GM13977 (cell line): ENCODE results near the gene POLE3.

Experiments
- DNase-seq: peaks from one replicate; pipeline ENCODE4 v3.0.0; 2012; ENCODE audit warnings: low spot score
- in situ Hi-C: fragments of 300-500 bp; cut with MboI; formaldehyde crosslinking; loops from one replicate; pipeline ENCODE4 v1.12.0; 2022; ENCODE audit warnings: low sequenced_read_pairs, low pct_unique_long_range_greater_than_20kb, mixed read lengths, inconsistent platforms; ENCODE audit not compliant: unreplicated experiment
- TF ChIP-seq, protein P1 (sequence below): IDR thresholded peaks from 2 replicates; pipeline ENCODE4 v1.5.1; 2012; ENCODE audit warnings: mild to moderate bottlenecking, control low read depth; ENCODE audit not compliant: insufficient read depth; ENCODE audit errors: extremely low read depth, missing control alignments

Gene POLE3, protein sequence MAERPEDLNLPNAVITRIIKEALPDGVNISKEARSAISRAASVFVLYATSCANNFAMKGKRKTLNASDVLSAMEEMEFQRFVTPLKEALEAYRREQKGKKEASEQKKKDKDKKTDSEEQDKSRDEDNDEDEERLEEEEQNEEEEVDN

DNA sequence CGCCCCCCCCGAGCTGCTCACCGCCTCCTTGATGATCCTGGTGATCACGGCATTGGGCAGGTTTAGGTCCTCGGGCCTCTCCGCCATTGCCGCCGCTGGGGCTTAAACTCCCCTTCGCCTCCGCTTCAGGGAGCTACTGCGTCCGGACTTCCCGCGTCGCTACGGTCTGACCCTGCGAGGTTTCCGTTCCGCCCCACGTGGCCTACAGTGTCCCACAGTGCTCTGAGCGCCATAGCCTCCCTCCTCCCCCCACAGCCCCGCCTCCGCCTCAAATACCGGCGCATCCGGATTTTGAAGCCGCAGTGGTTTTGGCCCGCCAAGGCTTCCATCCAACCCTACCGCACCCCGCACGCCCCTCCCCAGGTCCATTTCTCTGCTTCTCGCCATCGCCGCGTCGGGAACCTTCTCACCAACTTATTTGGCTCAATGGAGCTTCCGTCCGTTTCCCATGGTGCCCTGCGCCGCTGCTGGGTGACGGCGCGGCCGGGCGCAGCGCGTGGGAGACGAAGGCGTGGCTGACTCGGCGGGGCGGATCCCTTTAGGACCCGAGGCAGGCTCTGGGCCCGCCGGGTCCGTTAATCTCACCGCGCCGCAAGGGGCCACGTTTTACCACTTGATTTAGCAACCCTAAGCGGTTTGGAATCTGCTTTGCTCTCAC, at the start of gene POLE3, which contains the start of gene C9orf43:
POLE3 (minus strand) TSS at position 469 of the 658 bp plus-strand sequence; CDS start at position 87, 382 bp downstream.
C9orf43 (plus strand) TSS at position 541 of the 658 bp plus-strand sequence. CDS start 2,747 bp downstream, outside the sequence.
- in situ Hi-C loops: no loop called here
- TF ChIP-seq, protein P1, sequence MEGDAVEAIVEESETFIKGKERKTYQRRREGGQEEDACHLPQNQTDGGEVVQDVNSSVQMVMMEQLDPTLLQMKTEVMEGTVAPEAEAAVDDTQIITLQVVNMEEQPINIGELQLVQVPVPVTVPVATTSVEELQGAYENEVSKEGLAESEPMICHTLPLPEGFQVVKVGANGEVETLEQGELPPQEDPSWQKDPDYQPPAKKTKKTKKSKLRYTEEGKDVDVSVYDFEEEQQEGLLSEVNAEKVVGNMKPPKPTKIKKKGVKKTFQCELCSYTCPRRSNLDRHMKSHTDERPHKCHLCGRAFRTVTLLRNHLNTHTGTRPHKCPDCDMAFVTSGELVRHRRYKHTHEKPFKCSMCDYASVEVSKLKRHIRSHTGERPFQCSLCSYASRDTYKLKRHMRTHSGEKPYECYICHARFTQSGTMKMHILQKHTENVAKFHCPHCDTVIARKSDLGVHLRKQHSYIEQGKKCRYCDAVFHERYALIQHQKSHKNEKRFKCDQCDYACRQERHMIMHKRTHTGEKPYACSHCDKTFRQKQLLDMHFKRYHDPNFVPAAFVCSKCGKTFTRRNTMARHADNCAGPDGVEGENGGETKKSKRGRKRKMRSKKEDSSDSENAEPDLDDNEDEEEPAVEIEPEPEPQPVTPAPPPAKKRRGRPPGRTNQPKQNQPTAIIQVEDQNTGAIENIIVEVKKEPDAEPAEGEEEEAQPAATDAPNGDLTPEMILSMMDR: peak; percentile 25
- peak; percentile 92 for DNase-seq

DNA sequence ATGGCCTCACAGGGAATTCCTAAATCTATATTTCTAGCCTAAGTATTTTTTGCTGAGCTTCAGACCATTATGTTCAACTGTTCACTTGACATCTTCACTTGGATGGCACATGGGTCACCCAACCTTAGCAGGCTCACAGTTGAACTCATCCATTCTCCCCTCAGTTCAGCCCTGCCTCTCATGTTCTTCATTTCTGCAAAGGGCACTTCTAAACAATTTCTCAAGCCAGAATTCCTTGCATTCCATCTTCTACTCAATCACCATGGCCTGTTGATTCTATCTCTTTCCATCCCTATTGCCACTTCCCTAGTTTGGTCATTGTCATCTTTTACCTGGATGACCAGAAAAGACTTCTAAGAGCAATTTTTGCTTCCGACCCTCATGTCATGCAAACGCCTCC, 45.8 kb upstream of the POLE3 start:
- in situ Hi-C loops: loop anchor here (10.0 to 25.0 kb wide), 2 partner anchors 139 to 206 kb away; no protein-coding TSS in a partner anchor
- TF ChIP-seq, protein P1: no peak
- DNase-seq: no peak

DNA sequence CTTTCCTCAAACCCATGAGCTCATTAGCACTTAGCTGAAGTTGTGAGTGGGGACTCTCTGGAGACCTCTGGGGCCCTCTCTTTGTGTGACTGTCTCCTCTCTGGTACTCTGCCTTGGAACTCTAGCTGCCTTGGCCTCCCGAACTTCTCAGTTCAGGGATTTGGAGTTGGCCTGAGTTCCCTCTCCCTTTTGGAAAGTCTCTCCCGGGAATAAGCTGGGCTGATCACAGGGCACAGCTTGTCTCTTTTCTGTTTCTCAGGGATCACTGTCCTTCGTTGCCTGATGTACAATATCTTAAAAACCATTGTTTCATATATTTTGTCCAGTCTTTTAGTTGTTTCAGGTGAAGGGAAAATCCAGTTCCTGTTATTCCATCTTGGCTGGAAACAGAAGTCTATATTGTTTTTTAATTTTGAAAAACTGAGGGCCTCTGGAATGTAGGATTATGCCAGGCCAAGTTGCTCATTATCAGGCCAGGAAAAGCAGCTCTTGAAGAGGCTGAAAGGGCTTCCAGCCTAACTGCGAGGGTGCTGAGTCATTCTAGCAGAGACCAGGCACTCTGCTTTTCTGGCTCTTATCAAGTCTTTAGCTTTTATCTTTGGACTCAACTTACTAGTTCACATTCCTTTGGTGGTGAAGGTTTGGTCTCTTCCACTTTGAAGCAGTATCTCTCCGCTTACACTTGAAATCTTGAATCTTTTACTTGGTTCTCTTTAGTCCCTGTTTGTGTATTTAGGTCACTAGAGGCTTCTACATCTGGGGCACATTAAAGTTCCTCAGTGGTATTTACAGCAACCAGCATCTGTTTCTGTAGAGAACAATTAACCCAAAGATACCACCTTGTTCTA, 44.7 kb upstream of the POLE3 start:
- in situ Hi-C loops: loop anchor here (10.0 to 25.0 kb wide), 2 partner anchors 140 to 207 kb away; no protein-coding TSS in a partner anchor

DNA sequence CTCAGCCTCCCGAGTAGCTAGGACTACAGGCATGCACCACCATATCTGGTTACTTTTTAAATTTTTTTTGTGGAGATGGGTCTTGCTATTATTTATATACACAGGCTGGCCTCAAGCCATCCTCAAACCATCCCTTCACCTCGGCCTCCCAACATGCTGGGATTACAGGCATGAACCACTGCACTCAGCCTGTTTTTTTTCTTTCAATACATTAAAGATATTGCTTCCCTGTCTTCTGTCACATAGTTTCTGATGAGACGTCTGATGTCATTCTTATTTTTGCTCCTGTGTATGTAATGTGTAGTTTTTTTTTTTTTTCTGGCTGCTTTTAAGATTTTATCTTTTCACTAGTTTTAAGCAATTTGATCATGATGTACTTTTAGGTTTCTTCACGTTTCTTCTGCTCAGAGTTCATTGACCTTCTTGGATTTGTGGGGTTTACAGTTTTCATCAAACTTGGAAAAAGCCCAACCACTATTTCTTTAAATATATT, 41.7 kb upstream of the POLE3 start:
- in situ Hi-C loops: loop anchor here (10.0 to 25.0 kb wide), 2 partner anchors 143 to 210 kb away; no protein-coding TSS in a partner anchor
- TF ChIP-seq, protein P1: no peak
- DNase-seq: no peak

More for the DNA sequence above, 44.7 kb upstream of the POLE3 start:
- no peak for DNase-seq
- TF ChIP-seq, protein P1: no peak

DNA sequence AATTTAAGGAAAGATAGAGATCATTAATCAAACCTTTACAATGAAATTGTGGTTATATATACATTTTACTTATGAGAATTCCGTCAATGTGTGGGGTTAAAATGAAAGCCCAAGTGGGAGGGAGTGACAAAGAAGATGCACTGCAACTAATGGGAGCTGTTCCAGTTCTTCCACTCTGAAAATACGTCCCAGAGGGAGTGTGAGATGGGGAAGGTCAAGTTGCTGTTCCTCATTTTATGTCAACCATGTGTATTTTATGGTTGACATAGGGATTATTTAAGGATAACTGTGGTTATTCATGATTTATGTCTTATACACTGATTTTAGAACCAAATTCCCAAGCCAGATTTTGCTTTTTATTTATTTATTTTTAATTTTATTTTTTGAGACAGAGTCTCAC, 38.9 kb upstream of the POLE3 start:
- in situ Hi-C loops: no loop called here
- no peak for DNase-seq
- TF ChIP-seq, protein P1: no peak

DNA sequence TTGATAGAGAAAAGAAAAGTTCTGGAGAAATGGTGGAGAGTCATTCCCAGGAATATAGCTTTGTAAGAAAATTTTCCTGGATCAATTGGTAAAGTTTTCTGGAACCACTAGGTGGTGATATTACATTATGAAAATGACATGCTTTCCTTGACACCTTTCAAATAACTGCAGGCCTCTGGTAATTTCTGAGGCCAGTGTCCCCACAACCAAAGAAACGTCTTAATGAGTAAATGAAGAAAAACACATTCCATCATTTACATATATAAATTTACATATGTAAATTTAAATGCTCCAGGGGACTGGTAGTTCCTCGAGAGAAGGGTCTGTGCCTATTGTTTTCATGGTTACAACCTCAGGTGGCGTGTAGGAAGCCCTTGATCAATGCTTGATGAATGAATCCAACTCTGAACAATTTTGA, 35.9 kb upstream of the POLE3 start:
- in situ Hi-C loops: no loop called here
- DNase-seq: peak; percentile 81
- TF ChIP-seq, protein P1: peak; percentile 55
